Measurements from ENCODE around the gene APBB2.

- no peak for TF ChIP-seq POLR2AphosphoS5 (IDR thresholded peaks at IDR 0.05; ENCODE audit: borderline replicate concordance, low read depth, low read length)
- no peak for TF ChIP-seq FOXP2 (optimal IDR thresholded peaks at IDR 0.05; ENCODE audit: control extremely low read depth, extremely low read length, insufficient read depth)
- no peak for TF ChIP-seq EZH2 (IDR thresholded peaks at IDR 0.05)
Measured at GRCh38 chr4:41052287-41052686, 162.1 kb downstream of the APBB2 start.
